ENCODE measurements around the gene ASAP3. TPM values are rescaled to one million over a fixed set of nuclear protein-coding genes. Genes with fewer than 3 reads are reported as not detected.

The ASAP3 gene
- total RNA-seq, 1 donor from 2014 or later: 11.5 TPM

DNA sequence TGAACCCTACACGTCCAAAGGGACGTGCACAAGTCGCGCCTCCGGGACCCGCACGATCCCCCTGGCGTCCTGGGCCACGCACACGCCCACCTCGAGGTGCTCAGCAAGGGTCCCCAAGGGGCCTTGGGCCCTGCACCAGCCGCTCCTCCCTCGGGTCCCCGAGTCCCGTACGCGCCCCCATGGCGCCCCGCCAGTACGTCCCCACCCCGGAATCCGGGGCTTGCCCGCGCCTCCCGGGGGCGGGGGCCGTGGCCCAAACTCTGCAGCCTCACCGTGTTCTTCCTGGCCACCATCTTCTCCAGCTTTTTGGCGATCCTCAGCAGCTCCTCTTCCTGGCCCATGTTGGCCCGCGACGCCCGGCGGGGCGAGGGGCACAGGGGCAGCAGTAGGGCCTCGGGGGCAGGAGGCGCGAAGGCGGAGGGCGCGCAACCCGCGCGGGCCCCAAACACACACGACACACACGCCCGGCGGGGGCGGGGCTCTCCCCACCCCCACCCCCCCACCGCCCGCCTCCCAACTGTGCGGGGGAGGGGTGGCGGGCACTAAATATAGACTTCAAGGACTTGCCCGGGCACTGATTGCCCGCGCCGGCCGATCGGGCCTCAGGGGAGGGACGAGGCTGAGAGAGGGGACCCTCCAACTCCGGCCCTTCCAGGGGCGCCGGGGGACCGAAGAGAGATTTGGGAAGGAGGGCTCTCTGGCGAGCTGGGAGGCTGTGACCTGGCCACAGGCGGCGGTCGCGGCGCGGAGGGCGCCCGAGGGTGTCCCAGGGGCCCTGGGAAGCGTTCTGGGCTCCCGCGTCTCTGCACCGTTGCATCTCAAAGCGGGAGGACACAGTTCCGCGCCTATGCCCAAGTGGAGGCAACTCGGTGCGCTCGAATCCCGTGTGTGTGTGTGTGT, 59.4 kb downstream of the ASAP3 start, which contains the start of gene TCEA3:
Gene TCEA3 (minus strand): TSS at position 456 of the 900 bp plus-strand sequence. CDS start 115 bp downstream, at position 341.
- TF ChIP-seq, protein P1, sequence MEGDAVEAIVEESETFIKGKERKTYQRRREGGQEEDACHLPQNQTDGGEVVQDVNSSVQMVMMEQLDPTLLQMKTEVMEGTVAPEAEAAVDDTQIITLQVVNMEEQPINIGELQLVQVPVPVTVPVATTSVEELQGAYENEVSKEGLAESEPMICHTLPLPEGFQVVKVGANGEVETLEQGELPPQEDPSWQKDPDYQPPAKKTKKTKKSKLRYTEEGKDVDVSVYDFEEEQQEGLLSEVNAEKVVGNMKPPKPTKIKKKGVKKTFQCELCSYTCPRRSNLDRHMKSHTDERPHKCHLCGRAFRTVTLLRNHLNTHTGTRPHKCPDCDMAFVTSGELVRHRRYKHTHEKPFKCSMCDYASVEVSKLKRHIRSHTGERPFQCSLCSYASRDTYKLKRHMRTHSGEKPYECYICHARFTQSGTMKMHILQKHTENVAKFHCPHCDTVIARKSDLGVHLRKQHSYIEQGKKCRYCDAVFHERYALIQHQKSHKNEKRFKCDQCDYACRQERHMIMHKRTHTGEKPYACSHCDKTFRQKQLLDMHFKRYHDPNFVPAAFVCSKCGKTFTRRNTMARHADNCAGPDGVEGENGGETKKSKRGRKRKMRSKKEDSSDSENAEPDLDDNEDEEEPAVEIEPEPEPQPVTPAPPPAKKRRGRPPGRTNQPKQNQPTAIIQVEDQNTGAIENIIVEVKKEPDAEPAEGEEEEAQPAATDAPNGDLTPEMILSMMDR (conservative IDR thresholded peaks at IDR 0.05; ENCODE audit: low read depth, low read length): no peak
- DNase-seq (ENCODE audit: low read depth): no peak
- peak within 1 kb of the TSS; percentile 46 for H3K4me3 ChIP-seq (ENCODE audit: low read depth, low read length)

DNA sequence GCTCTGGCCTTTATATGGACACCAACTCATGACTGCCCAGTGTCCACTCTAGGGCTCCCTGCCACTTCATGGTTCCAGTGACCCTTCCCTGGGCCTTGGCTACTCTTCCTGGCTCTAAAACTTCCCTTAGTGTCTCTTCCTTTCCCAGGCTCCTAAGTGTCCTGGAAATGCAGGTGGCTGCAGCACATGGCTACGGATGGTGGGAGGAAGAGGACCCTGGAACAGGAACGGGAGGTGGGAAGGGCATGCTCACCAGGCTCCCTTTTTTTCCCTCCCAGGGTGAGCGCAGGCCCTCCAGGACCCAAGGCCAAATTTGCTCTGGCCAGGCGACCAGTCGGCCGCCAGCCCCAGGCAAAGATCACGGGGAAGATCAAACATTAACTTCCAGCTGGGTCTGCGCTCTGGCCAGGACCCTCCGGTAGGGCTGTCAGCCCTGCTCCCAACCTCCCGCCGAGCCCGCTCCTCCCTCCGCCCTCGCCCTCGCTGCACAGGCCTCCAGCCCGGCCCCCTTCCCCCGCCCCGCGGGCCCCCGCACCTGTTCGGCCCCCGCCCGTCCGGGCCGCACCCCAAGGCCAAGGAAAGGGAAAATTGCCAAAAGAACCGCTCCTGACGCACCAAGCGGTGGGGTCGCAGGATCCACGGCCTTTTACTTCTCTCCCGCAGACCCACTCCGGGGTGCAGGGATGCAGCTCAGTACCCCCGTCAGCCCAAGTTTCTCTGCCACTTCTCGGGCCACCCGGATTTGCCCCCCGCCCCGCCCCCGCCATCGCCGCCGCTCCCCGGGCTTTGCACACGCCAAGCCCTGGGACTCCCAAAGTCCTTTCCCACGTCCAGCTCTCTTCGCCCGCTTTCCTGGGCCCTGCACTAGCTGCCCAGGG, 60.3 kb downstream of the ASAP3 start:
- peak overlapping the region; percentile 46 for H3K4me3 ChIP-seq (ENCODE audit: low read depth, low read length)
- TF ChIP-seq, protein P1 (conservative IDR thresholded peaks at IDR 0.05; ENCODE audit: low read depth, low read length): no peak
- no peak for DNase-seq (ENCODE audit: low read depth)

DNA sequence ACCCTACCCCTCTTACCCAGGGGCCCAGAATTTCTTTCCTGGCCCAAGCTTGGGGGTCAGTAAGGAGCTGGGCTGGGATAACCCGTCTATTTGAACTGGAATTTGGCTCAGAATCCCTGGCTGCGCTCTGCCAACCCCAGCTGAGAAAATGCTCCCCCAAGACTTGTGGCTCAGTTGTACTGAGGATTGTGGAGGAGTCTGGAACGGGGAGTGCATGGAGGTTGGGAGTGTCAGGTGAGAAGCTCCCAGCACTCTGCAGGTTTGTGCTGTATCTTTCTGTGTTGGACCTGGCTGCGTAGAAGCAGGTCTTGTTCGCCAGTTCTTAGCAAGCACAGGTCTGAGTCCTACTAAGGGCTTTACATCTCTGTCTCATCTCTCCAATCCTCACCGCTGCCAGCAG, 61.0 kb downstream of the ASAP3 start:
- TF ChIP-seq, protein P1 (conservative IDR thresholded peaks at IDR 0.05; ENCODE audit: low read depth, low read length): no peak

DNA sequence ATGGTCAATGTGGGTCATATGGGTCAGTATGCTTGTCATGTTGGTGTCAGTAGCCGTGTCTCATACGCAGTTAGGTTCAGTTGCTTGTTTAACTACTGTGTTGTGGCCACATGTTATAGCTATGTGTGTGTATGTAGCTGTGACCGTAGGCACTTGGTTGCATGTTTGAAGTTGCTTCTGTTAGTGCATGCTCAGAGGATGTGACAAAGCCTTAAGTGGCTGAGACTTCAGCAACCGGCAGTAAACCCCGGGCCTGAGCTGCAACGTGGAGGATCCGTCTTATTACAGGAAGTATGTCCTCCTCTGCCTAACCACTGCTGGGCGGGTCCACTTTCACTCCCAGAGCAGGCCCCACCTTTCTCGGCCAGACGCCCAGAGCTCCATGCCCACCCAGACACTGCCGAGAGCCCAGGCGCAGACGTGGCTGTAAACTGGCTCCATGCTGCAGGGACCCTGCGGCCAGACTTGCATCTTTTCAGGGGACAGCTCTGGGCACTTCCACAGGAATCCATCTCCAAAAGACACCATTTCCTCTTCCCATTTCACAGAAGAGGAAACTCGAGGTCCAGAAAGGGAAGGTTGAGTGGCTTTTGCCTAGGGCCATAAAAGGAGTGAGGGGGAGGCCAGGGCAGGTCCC, 61.6 kb downstream of the ASAP3 start:
- DNase-seq (ENCODE audit: low read depth): no peak
- TF ChIP-seq, protein P1 (conservative IDR thresholded peaks at IDR 0.05; ENCODE audit: low read depth, low read length): no peak
- H3K4me3 ChIP-seq (ENCODE audit: low read depth, low read length): no peak overlapping the region

More for the DNA sequence above, 61.0 kb downstream of the ASAP3 start:
- H3K4me3 ChIP-seq (ENCODE audit: low read depth, low read length): no peak overlapping the region
- no peak for DNase-seq (ENCODE audit: low read depth)

DNA sequence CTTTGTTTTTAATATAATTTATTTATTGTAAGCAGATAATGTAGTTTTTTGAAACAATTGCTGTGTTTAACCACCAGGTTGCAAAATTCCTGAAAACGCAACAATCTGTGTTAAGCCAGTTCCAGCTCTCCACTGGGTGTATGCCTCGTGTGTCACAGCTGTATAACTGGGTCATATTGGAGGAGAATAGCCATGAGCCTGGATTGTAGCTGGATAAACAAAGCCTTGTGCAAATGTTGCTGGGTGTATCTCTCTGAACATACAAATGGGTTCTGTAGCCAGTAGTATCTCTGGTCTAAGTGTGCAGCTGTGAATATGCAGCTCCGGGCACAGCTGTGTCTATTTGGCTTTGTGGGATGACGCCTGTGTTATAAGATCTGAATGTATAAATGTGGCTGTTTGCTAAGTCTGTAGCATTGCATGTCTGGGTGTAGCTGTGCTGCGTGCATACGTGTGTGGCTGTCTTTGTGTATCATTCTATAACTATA, 62.2 kb downstream of the ASAP3 start:
- TF ChIP-seq, protein P1 (conservative IDR thresholded peaks at IDR 0.05; ENCODE audit: low read depth, low read length): peak; percentile 3
- no peak overlapping the region for H3K4me3 ChIP-seq (ENCODE audit: low read depth, low read length)
- DNase-seq (ENCODE audit: low read depth): no peak

DNA sequence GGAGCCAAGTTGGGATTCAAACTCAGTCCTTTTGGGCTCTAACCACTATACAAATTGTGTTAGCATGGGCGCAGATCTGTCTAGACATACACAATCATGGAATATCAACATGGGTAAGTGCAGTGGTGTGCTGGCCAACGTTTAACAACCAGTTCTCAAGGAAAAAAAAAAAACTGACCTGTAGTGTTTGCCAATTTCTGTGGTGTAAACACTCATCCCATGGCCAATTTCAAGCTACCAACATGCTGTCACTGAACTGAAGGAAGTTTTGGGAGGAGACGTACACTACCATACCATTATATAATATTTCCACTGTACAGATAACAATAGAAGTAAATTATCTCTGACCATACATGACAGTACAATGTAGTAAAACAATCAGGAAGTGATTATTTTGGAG, 62.6 kb downstream of the ASAP3 start:
- DNase-seq (ENCODE audit: low read depth): no peak
- TF ChIP-seq, protein P1 (conservative IDR thresholded peaks at IDR 0.05; ENCODE audit: low read depth, low read length): no peak

More for the DNA sequence above, 62.6 kb downstream of the ASAP3 start:
- H3K4me3 ChIP-seq (ENCODE audit: low read depth, low read length): no peak overlapping the region

Measured in epithelial cell of proximal tubule (primary cell).